Spleen (tissue), 11 donors: ENCODE data around the gene ELF2. TPM values are rescaled to one million over a fixed set of nuclear protein-coding genes. Genes with fewer than 3 reads are reported as not detected.

Experiments used
- DNase-seq: peaks from one replicate; pipeline ENCODE4 v3.0.0-alpha.2; 2020
- H3K27ac ChIP-seq, 8 donors: fragments of 200-600 bp; sonication (generic) in 7 of 8; 1 replicate in 4 of 8; 2 replicates in 4 of 8; pipeline versions ENCODE4 v1.5.0 to v1.8.0; 2016 to 2021; ENCODE audit warnings: inconsistent platforms in 4 of 8, mild to moderate bottlenecking in 4 of 8, moderate library complexity in 1 of 8
- H3K27me3 ChIP-seq, 7 donors: fragments of 200-600 bp; sonication (generic) in 6 of 7; replicated peaks in 1 of 7; 1 replicate in 4 of 7; 2 replicates in 3 of 7; pipeline versions ENCODE4 v1.5.0 to v1.8.0; 2016 to 2021; ENCODE audit warnings: inconsistent platforms in 3 of 7, mild to moderate bottlenecking in 1 of 7
- H3K36me3 ChIP-seq, 6 donors: fragments of 200-600 bp; sonication (generic) in 5 of 6; 1 replicate in 4 of 6; 2 replicates in 2 of 6; pipeline versions ENCODE4 v1.5.0 to v1.8.0; 2016 to 2021; ENCODE audit warnings: inconsistent platforms in 2 of 6
- H3K4me1 ChIP-seq, 6 donors: fragments of 200-600 bp; sonication (generic) in 5 of 6; 1 replicate in 3 of 6; 2 replicates in 3 of 6; pipeline versions ENCODE4 v1.5.0 to v1.8.0; 2016 to 2021; ENCODE audit warnings: inconsistent platforms in 3 of 6
- H3K4me3 ChIP-seq, 8 donors: fragments of 200-600 bp; sonication (generic) in 7 of 8; 1 replicate in 4 of 8; 2 replicates in 4 of 8; pipeline versions ENCODE4 v1.5.0 to v1.8.0; 2016 to 2021; ENCODE audit warnings: inconsistent platforms in 4 of 8, mild to moderate bottlenecking in 4 of 8, moderate library complexity in 2 of 8
- H3K9me3 ChIP-seq, 8 donors: fragments of 200-600 bp; sonication (generic) in 7 of 8; 1 replicate in 4 of 8; 2 replicates in 4 of 8; pipeline versions ENCODE4 v1.5.0 to v1.8.0; 2016 to 2021; ENCODE audit warnings: inconsistent platforms in 4 of 8
- POLR2A ChIP-seq, 3 donors: fragments of 450-650 bp; IDR thresholded peaks; one replicate each; pipeline ENCODE4 v1.5.1; 2017; ENCODE audit warnings: antibody characterized with exemption in 3 of 3, mild to moderate bottlenecking in 1 of 3
- POLR2AphosphoS5 ChIP-seq, 3 donors: sonication (generic); formaldehyde crosslinking; IDR thresholded peaks; one replicate each; pipeline ENCODE4 v1.5.1; 2017; ENCODE audit warnings: antibody characterized with exemption in 3 of 3
- WGBS, 5 donors: extraction: QIAGEN DNeasy Blood & Tissue Kit in 3 of 5; methylation state at CpG; one replicate each; pipeline versions ENCODE4 v1.1.5 to v1.1.7; 2013 to 2018; 5-methylcytosine and 5-hydroxymethylcytosine counted together
- intact Hi-C: fragments of 100-400 bp; cut with DNase I; formaldehyde crosslinking; loops from one replicate; pipeline ENCODE4 v1.15.0; 2023; ENCODE audit warnings: low total_unique reads
- polyA plus RNA-seq, 3 donors: library from polyadenylated mRNA; stranded (reverse); fragments of 200-250 nt; gene quantifications; one replicate each; pipeline ENCODE4 v1.2.1, GENCODE V29; 2013
- total RNA-seq, 7 donors: library from RNA; depleted of rRNA in 3 of 7; stranded (reverse); fragments of >200 nt in 3 of 7; fragmentation: NEBNext Ultra II Directional in 4 of 7; extraction: Animal tissue kit (Norgen Biotek cat#: 25700) in 4 of 7; gene quantifications; one replicate each; pipeline versions ENCODE4 v1.1.0 to v1.2.1, GENCODE V29; 2016 to 2021
- TF ChIP-seq, protein P1 (sequence below), 11 experiments: fragments of 200-600 bp in 7 of 11; fragments of 450-650 bp in 4 of 11; sonication (generic) in 4 of 11; IDR thresholded peaks in 8 of 11; conservative IDR thresholded peaks in 3 of 11; 1 replicate in 7 of 11; 2 replicates in 4 of 11; pipeline versions ENCODE4 v1.4.0 to v1.8.0; 2016 to 2021; ENCODE audit warnings: antibody characterized with exemption in 11 of 11, inconsistent platforms in 4 of 11, mild to moderate bottlenecking in 1 of 11
- donor health status: healthy with polysubstance abuse.
- donor health status: DM: no; HTN: no; CAD: no; lungs with moderate emphysema.
- donor health status: DM: no; HTN: no; CAD: no.
- donor health status: Bipolar disorder and iron deficiency.
- donor health status: healthy.
- donor health status: DM: no; HTN: no; CAD: no.
- donor health status: DM: yes; HTN: yes; CAD: no.

Gene ELF2
- total and polyA plus RNA-seq, 10 donors = 13.0 to 85.8 (median 62.2) TPM

DNA sequence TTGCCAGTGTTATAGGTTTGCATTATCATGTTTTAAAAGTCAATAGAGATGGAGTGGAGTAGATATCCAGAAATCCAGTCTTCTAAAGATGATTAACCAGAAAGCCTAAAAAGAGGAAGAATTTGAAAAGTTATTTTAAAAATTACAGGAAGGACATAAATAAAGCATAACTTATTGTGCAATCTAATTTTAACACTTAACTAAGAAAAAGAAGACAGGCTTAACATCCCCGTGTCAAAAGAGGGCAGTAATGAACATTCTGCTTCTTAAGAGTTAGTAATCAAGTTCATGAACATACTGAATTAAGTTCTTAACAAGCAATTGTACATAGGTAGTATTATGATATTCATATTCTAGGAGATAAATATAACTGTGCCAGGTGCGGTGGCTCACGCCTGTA, 39.3 kb downstream of the ELF2 start:
- WGBS, 5 donors = 77 to 86% (median 79%) methylated on average over 3 of the region's 3 CpGs

GRCh38 chr4:139134403-139134802, 42.6 kb downstream of the ELF2 start:
- H3K36me3 ChIP-seq = peaks cover 0 to 46% (median 3%) of the 10 kb centered on the region in 6 donors
- H3K4me1 ChIP-seq = peaks cover 0 to 13% (median 6%) of the 10 kb centered on the region in 6 donors
- TF ChIP-seq POLR2A (IDR thresholded peaks at IDR 0.05) (no peak), POLR2AphosphoS5 (IDR thresholded peaks at IDR 0.05) (no peak)
- TF ChIP-seq, protein P1, sequence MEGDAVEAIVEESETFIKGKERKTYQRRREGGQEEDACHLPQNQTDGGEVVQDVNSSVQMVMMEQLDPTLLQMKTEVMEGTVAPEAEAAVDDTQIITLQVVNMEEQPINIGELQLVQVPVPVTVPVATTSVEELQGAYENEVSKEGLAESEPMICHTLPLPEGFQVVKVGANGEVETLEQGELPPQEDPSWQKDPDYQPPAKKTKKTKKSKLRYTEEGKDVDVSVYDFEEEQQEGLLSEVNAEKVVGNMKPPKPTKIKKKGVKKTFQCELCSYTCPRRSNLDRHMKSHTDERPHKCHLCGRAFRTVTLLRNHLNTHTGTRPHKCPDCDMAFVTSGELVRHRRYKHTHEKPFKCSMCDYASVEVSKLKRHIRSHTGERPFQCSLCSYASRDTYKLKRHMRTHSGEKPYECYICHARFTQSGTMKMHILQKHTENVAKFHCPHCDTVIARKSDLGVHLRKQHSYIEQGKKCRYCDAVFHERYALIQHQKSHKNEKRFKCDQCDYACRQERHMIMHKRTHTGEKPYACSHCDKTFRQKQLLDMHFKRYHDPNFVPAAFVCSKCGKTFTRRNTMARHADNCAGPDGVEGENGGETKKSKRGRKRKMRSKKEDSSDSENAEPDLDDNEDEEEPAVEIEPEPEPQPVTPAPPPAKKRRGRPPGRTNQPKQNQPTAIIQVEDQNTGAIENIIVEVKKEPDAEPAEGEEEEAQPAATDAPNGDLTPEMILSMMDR (IDR thresholded peaks at IDR 0.05 in 8 of 11, conservative IDR thresholded peaks at IDR 0.05 in 3 of 11) = no peak
- H3K27ac ChIP-seq = no peak overlapping the region
- no peak overlapping the region for H3K4me3 ChIP-seq
- H3K27me3 ChIP-seq = no peaks in the 10 kb centered on the region
- no peak for DNase-seq
- H3K9me3 ChIP-seq = no peaks in the 10 kb centered on the region
- intact Hi-C loops = no loop called here

More for the DNA sequence above, 39.3 kb downstream of the ELF2 start:
- peaks cover 0 to 42% (median 3%) of the 10 kb centered on the region in 6 donors for H3K36me3 ChIP-seq
- H3K27me3 ChIP-seq = no peaks in the 10 kb centered on the region
- TF ChIP-seq POLR2A (IDR thresholded peaks at IDR 0.05) = no peak
- TF ChIP-seq, protein P1 (IDR thresholded peaks at IDR 0.05 in 8 of 11, conservative IDR thresholded peaks at IDR 0.05 in 3 of 11) = no peak
- no peak for TF ChIP-seq POLR2AphosphoS5 (IDR thresholded peaks at IDR 0.05)
- H3K4me3 ChIP-seq = no peak overlapping the region
- H3K27ac ChIP-seq = no peak overlapping the region
- intact Hi-C loops = no loop called here
- H3K9me3 ChIP-seq = no peaks in the 10 kb centered on the region
- peaks cover 0 to 27% (median 18%) of the 10 kb centered on the region in 6 donors for H3K4me1 ChIP-seq
- no peak for DNase-seq

DNA sequence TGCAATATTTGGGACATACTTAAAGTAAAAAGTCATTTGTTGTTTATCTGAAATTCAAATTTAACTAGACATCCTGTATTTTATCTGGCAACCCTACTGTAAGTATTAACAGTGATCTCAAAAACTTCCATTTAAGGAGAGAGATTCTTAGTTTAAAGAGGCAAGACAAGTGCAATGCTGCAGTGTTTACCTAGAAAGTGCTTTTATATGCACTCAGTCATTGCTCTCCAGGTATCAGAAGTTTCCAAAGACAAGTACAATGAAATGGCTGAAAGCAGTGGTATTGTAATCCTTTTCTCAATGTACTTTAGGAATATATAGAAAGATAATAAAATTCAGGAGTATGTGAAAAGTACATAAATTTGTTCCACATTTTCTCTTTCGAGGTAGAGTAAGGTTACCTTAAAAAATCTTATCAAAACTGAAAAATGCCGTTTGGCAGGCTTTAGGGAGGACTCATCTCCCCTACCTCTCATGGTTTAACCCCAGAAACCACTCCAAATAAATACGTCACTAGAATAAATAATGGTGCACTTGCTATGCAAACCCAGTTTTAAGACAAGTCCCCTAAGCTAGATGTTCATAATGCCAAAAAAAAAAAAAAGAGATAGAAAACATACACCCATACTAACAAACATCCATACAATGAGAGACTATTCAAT, 45.7 kb downstream of the ELF2 start:
- no peaks in the 10 kb centered on the region for H3K27me3 ChIP-seq
- H3K4me1 ChIP-seq = no peaks in the 10 kb centered on the region
- no peak for DNase-seq
- peaks cover 0 to 26% (median 0%) of the 10 kb centered on the region in 6 donors for H3K36me3 ChIP-seq
- WGBS, 5 donors = 90 to 98% (median 96%) methylated on average over 3 of the region's 3 CpGs
- no peaks in the 10 kb centered on the region for H3K9me3 ChIP-seq
- H3K4me3 ChIP-seq = no peak overlapping the region
- TF ChIP-seq, protein P1 (IDR thresholded peaks at IDR 0.05 in 8 of 11, conservative IDR thresholded peaks at IDR 0.05 in 3 of 11) = no peak
- TF ChIP-seq POLR2AphosphoS5 (IDR thresholded peaks at IDR 0.05) (no peak), POLR2A (IDR thresholded peaks at IDR 0.05) (no peak)
- intact Hi-C loops = no loop called here
- H3K27ac ChIP-seq = no peak overlapping the region

DNA sequence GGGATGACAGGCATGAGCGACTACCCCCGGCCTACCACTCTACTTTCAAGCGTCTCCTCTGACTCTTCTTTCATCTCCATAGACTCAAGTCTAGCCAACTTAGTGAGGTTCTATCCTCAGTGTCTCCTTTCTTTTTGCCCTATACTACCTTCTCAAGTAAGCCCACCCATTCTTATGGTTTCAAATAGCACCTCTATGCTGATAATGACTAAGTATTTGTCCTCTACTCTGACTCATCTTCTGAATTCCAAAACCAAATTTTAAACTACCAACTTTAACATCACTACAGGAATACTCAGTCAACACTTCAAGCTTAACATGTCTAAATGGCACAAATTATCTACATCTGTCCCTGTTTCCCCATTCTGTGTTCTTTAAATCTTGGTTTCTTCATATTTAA, 47.8 kb downstream of the ELF2 start:
- intact Hi-C loops = no loop called here

More for the DNA sequence above, 47.8 kb downstream of the ELF2 start:
- H3K27me3 ChIP-seq = no peaks in the 10 kb centered on the region
- no peaks in the 10 kb centered on the region for H3K4me1 ChIP-seq
- H3K27ac ChIP-seq = no peak overlapping the region
- H3K36me3 ChIP-seq = peaks cover 0 to 25% (median 0%) of the 10 kb centered on the region in 6 donors
- WGBS, 5 donors = 81 to 100% (median 85%) methylated on average over 3 of the region's 3 CpGs
- no peak overlapping the region for H3K4me3 ChIP-seq
- TF ChIP-seq, protein P1 (IDR thresholded peaks at IDR 0.05 in 8 of 11, conservative IDR thresholded peaks at IDR 0.05 in 3 of 11) = no peak
- no peak for TF ChIP-seq POLR2A (IDR thresholded peaks at IDR 0.05)
- TF ChIP-seq POLR2AphosphoS5 (IDR thresholded peaks at IDR 0.05) = no peak
- DNase-seq = no peak
- no peaks in the 10 kb centered on the region for H3K9me3 ChIP-seq
